SU-DHL-6 (cell line): ENCODE measurements around the gene IL7R.

Experiments used
- H2AFZ ChIP-seq: fragments of 200-600 bp; sonication (generic); 2 replicates; pipeline ENCODE4 v1.6.1; 2014; ENCODE audit warnings: low read depth, mild to moderate bottlenecking, moderate library complexity, mixed read lengths, antibody characterized with exemption, low read length; ENCODE audit not compliant: severe bottlenecking
- H3F3A ChIP-seq: fragments of 200-600 bp; shearing (Covaris generic); 2 replicates; pipeline ENCODE4 v1.6.0; 2016; ENCODE audit warnings: antibody characterized with exemption, mild to moderate bottlenecking; ENCODE audit not compliant: insufficient read depth
- H3K27ac ChIP-seq: fragments of 200-600 bp; sonication (generic); 2 replicates; pipeline ENCODE4 v1.5.1; 2016; ENCODE audit warnings: low read depth, mild to moderate bottlenecking, low read length, moderate library complexity, mixed read lengths
- H3K27me3 ChIP-seq: fragments of 200-600 bp; sonication (generic), shearing (Covaris generic); 2 replicates; pipeline ENCODE4 v1.6.0; 2014; ENCODE audit warnings: mild to moderate bottlenecking, low read length
- H3K36me3 ChIP-seq: fragments of 200-600 bp; sonication (generic); 2 replicates; pipeline ENCODE4 v1.6.1; 2014; ENCODE audit warnings: mild to moderate bottlenecking, low read length, mixed read lengths
- H3K4me2 ChIP-seq: fragments of 300-600, 200-600 bp; shearing (Covaris generic), sonication (generic); 2 replicates; pipeline ENCODE4 v1.6.0; 2014; ENCODE audit warnings: low read length, low read depth, mild to moderate bottlenecking; ENCODE audit not compliant: poor library complexity, severe bottlenecking
- H3K4me3 ChIP-seq: fragments of 200-600 bp; sonication (generic); 2 replicates; pipeline ENCODE4 v1.5.1; 2014; ENCODE audit warnings: antibody characterized with exemption, low read length, mild to moderate bottlenecking, mixed read lengths; ENCODE audit not compliant: insufficient read depth, poor library complexity, severe bottlenecking
- H3K79me2 ChIP-seq: fragments of 200-600 bp; sonication (generic); 2 replicates; pipeline ENCODE4 v1.6.1; 2014; ENCODE audit warnings: mild to moderate bottlenecking, low read length, moderate library complexity; ENCODE audit not compliant: insufficient read depth
- H3K9ac ChIP-seq: fragments of 200-600 bp; sonication (generic); 2 replicates; pipeline ENCODE4 v1.7.0; 2014; ENCODE audit warnings: mild to moderate bottlenecking, low read length
- H3K9me2 ChIP-seq: fragments of 200-600 bp; sonication (generic); replicated peaks from 2 replicates; pipeline ENCODE4 v1.6.1; 2014; ENCODE audit warnings: low read length; ENCODE audit not compliant: insufficient read depth
- H3K9me3 ChIP-seq: fragments of 200-600 bp; sonication (generic); 2 replicates; pipeline ENCODE4 v1.6.1; 2014; ENCODE audit warnings: low read length, mixed read lengths; ENCODE audit not compliant: insufficient read depth
- H4K20me1 ChIP-seq: fragments of 200-600 bp; sonication (generic); 2 replicates; pipeline ENCODE4 v1.6.1; 2014; ENCODE audit warnings: low read depth, mild to moderate bottlenecking, antibody characterized with exemption, low read length, moderate library complexity, mixed read lengths
- EZH2phosphoT487 ChIP-seq: fragments of 200-600 bp; sonication (generic), shearing (Covaris generic); conservative IDR thresholded peaks from 2 replicates; pipeline ENCODE4 v1.6.1; 2018; ENCODE audit warnings: mild to moderate bottlenecking, antibody characterized with exemption, low read length, moderate library complexity, mixed read lengths
- TF ChIP-seq, protein P1 (sequence below): fragments of 200-600 bp; sonication (generic); IDR thresholded peaks from one replicate; pipeline ENCODE4 v1.5.1; 2017; ENCODE audit warnings: antibody characterized with exemption, mild to moderate bottlenecking, low read length, moderate library complexity; ENCODE audit not compliant: insufficient read depth, poor library complexity, severe bottlenecking

IL7R gene

DNA sequence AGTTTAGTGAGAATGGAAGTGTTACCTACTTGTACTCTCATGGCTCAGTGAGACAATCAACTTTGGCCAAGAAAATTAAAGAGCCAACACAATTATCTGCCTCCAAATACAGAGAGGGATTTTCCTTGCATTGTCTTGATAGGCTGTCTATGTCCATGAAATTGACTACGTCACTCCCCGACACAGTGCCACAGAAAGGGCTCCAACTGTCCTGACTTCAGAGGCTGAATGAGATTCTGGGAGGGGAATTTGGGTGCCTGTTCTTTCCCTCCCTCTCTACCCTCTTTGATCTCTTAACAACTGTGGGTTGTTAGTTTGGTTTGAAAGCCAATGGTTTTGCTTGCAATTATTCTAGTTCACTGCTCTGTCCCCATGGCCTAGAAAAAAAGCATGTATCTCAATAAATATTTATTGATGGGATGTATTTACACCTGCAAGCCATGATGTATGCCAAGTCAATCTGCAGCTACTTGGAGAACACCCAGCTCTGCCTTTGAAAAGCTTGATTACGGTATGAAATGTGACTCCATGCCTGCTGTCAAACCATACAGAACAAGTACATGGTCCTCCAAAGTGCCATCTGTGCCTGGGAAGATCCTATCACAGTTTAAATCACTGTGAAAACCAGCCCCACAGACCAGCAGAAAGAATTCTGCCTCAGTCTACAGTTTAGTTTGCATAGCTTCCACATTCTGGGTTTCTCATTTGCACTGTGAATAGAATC is 44.4 kb downstream of the IL7R start:
- H3K27me3 ChIP-seq, result 0 out of 2 replicates have a peak, but pooled peaks cover 3% of the 10 kb centered on the region
- no peak overlapping the region for H3K9ac ChIP-seq
- no peaks in the 10 kb centered on the region for H3F3A ChIP-seq
- H4K20me1 ChIP-seq, result no peaks in the 10 kb centered on the region
- no peak overlapping the region for H3K4me2 ChIP-seq
- no peak overlapping the region for H3K27ac ChIP-seq
- TF ChIP-seq, protein P1, sequence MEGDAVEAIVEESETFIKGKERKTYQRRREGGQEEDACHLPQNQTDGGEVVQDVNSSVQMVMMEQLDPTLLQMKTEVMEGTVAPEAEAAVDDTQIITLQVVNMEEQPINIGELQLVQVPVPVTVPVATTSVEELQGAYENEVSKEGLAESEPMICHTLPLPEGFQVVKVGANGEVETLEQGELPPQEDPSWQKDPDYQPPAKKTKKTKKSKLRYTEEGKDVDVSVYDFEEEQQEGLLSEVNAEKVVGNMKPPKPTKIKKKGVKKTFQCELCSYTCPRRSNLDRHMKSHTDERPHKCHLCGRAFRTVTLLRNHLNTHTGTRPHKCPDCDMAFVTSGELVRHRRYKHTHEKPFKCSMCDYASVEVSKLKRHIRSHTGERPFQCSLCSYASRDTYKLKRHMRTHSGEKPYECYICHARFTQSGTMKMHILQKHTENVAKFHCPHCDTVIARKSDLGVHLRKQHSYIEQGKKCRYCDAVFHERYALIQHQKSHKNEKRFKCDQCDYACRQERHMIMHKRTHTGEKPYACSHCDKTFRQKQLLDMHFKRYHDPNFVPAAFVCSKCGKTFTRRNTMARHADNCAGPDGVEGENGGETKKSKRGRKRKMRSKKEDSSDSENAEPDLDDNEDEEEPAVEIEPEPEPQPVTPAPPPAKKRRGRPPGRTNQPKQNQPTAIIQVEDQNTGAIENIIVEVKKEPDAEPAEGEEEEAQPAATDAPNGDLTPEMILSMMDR, result no peak
- TF ChIP-seq EZH2phosphoT487, result no peak
- H2AFZ ChIP-seq, result no peak overlapping the region
- no peaks in the 10 kb centered on the region for H3K9me2 ChIP-seq
- H3K36me3 ChIP-seq, result no peaks in the 10 kb centered on the region
- H3K4me3 ChIP-seq, result no peak overlapping the region
- no peaks in the 10 kb centered on the region for H3K79me2 ChIP-seq
- H3K9me3 ChIP-seq, result no peaks in the 10 kb centered on the region

GRCh38 chr5:35902046-35902672 is 45.5 kb downstream of the IL7R start:
- no peaks in the 10 kb centered on the region for H3K9me3 ChIP-seq
- H3K79me2 ChIP-seq, result no peaks in the 10 kb centered on the region
- H3K4me3 ChIP-seq, result no peak overlapping the region
- no peak overlapping the region for H3K9ac ChIP-seq
- H3F3A ChIP-seq, result no peaks in the 10 kb centered on the region
- H3K27me3 ChIP-seq, result 0 out of 2 replicates have a peak, but pooled peaks cover 3% of the 10 kb centered on the region
- H2AFZ ChIP-seq, result no peak overlapping the region
- H4K20me1 ChIP-seq, result no peaks in the 10 kb centered on the region
- H3K27ac ChIP-seq, result no peak overlapping the region
- no peaks in the 10 kb centered on the region for H3K9me2 ChIP-seq
- no peak overlapping the region for H3K4me2 ChIP-seq
- no peaks in the 10 kb centered on the region for H3K36me3 ChIP-seq
- TF ChIP-seq, protein P1, result no peak
- no peak for TF ChIP-seq EZH2phosphoT487

DNA sequence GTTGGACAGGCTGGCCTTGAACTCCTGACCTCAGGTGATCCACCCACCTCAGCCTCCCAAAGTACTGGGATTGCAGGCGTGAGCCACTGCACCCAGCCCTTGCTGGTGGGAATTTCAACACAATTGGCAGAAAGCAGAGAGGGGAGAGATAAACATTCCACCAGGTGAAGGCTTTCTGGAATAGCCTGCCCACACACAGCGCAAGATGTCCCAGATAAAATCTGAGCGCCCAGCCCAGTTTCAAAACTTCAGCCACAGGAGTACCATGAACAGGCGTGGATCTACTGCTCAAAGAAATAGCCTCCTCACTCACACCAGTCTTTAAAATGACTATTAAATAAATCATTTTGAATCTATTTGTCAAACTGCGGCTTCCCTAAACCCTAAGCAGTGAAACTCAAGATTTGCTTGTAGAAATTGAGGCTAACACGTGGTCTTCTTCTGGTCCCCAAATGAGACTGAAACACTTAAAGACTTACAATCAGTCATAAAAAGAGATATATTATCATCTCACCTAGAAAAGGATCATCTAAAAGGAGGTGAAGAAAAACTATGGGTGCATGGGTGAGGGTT is 47.0 kb downstream of the IL7R start:
- Histone ChIP-seq H3K36me3 (no peaks in the 10 kb centered on the region), H3K9ac (no peak overlapping the region), H4K20me1 (no peaks in the 10 kb centered on the region), H3K9me2 (no peaks in the 10 kb centered on the region), H2AFZ (no peak overlapping the region), H3K4me3 (no peak overlapping the region), H3K27ac (no peak overlapping the region), H3K4me2 (no peak overlapping the region), H3F3A (no peaks in the 10 kb centered on the region), H3K27me3 (0 out of 2 replicates have a peak, but pooled peaks cover 3% of the 10 kb centered on the region), H3K79me2 (no peaks in the 10 kb centered on the region), H3K9me3 (no peaks in the 10 kb centered on the region)
- no peak for TF ChIP-seq EZH2phosphoT487
- TF ChIP-seq, protein P1, result no peak
